Body of pancreas (tissue), 4 donors: ENCODE measurements around the gene DDX6.

Experiments used
- POLR2A ChIP-seq, 3 donors: fragments of 450-650 bp; IDR thresholded peaks; one replicate each; pipeline ENCODE4 v1.6.1; 2016; ENCODE audit warnings: antibody characterized with exemption in 3 of 3, mild to moderate bottlenecking in 2 of 3
- TF ChIP-seq, protein P1 (sequence below), 7 experiments: fragments of 450-650 bp in 4 of 7; fragments of 200-600 bp in 3 of 7; sonication (generic) in 3 of 7; IDR thresholded peaks; one replicate each; pipeline ENCODE4 v1.5.1; 2016 to 2019; ENCODE audit warnings: antibody characterized with exemption in 7 of 7

DNA sequence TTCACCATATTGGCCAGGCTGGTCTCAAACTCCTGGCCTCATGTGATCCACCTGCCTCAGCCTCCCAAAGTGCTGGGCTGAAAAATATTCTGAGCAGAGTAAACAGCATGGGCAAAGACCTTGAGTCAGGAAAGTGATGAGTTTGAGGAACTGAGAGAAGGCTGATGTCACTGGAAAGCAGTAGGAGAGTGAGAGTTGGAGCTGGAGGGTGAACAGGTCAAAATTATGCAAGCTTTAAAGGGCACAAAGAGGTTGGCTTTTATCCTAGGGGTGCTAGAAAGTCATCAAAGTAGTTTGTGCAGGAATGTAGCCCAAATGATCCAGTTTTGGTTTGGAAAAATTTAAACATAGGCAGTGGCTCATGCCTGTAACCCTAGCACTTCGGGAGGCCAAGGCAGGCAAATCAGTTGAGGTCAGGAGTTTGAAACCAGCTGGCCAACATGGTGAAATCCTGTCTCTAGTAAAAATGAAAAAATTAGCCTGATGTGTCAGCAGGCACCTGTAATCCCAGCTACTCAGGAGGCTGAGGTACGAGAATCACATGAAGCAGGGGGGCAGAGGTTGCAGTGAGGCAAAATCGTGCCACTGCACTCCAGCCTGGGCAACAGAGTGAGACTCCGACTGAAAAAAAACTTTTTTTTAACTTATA, 48.1 kb upstream of the DDX6 start:
- TF ChIP-seq, protein P1, sequence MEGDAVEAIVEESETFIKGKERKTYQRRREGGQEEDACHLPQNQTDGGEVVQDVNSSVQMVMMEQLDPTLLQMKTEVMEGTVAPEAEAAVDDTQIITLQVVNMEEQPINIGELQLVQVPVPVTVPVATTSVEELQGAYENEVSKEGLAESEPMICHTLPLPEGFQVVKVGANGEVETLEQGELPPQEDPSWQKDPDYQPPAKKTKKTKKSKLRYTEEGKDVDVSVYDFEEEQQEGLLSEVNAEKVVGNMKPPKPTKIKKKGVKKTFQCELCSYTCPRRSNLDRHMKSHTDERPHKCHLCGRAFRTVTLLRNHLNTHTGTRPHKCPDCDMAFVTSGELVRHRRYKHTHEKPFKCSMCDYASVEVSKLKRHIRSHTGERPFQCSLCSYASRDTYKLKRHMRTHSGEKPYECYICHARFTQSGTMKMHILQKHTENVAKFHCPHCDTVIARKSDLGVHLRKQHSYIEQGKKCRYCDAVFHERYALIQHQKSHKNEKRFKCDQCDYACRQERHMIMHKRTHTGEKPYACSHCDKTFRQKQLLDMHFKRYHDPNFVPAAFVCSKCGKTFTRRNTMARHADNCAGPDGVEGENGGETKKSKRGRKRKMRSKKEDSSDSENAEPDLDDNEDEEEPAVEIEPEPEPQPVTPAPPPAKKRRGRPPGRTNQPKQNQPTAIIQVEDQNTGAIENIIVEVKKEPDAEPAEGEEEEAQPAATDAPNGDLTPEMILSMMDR (IDR thresholded peaks at IDR 0.05) = no peak
- no peak for TF ChIP-seq POLR2A (IDR thresholded peaks at IDR 0.05)
